OCI-LY3 (cell line): ENCODE results near the gene RNASEH1.

Source experiments
- EZH2phosphoT487 ChIP-seq: fragments of 200-600 bp; shearing (Covaris generic); IDR thresholded peaks from 2 replicates; pipeline ENCODE4 v1.6.1; 2018; ENCODE audit warnings: antibody characterized with exemption, mixed run types, low read depth
- TF ChIP-seq, protein P1 (sequence below): fragments of 200-600, 300-600 bp; sonication (generic); IDR thresholded peaks from 2 replicates; pipeline ENCODE4 v1.5.1; 2014; ENCODE audit warnings: antibody characterized with exemption, low read length, low read depth

DNA sequence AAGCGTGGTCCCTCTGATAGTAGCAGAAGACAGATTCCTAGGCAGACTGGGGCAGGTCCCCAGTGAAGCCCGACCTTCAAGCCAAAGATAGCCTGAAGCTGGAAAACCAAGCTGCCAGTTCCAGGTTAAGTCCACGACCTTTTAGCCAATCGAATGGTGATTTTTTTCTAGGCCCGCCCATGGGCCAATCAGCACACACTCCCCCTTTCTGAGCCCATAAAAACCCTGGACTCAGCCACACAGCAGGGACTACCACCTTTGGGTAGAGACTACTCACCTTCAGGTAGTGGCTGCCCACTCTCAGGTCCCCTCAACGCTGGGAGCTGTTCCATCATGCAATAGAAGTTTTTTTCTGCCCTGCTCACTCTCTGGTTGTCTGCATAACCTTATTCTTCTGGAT is 24.3 kb downstream of the RNASEH1 start:
- TF ChIP-seq, protein P1, sequence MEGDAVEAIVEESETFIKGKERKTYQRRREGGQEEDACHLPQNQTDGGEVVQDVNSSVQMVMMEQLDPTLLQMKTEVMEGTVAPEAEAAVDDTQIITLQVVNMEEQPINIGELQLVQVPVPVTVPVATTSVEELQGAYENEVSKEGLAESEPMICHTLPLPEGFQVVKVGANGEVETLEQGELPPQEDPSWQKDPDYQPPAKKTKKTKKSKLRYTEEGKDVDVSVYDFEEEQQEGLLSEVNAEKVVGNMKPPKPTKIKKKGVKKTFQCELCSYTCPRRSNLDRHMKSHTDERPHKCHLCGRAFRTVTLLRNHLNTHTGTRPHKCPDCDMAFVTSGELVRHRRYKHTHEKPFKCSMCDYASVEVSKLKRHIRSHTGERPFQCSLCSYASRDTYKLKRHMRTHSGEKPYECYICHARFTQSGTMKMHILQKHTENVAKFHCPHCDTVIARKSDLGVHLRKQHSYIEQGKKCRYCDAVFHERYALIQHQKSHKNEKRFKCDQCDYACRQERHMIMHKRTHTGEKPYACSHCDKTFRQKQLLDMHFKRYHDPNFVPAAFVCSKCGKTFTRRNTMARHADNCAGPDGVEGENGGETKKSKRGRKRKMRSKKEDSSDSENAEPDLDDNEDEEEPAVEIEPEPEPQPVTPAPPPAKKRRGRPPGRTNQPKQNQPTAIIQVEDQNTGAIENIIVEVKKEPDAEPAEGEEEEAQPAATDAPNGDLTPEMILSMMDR = no peak
- TF ChIP-seq EZH2phosphoT487 = no peak
